Stimulated activated CD8-positive, alpha-beta memory T cell treated with anti-CD3 and anti-CD28 coated beads, Interleukin-15, amount 100 ng/mL, for 4 hours (primary cell): Measurements from ENCODE around the gene PDGFA.

Experiments
- DNase-seq, 2 donors: peaks; one replicate each; pipeline ENCODE4 v3.0.0-alpha.2; 2020; ENCODE audit warnings: low read depth in 2 of 2

PDGFA gene

DNA sequence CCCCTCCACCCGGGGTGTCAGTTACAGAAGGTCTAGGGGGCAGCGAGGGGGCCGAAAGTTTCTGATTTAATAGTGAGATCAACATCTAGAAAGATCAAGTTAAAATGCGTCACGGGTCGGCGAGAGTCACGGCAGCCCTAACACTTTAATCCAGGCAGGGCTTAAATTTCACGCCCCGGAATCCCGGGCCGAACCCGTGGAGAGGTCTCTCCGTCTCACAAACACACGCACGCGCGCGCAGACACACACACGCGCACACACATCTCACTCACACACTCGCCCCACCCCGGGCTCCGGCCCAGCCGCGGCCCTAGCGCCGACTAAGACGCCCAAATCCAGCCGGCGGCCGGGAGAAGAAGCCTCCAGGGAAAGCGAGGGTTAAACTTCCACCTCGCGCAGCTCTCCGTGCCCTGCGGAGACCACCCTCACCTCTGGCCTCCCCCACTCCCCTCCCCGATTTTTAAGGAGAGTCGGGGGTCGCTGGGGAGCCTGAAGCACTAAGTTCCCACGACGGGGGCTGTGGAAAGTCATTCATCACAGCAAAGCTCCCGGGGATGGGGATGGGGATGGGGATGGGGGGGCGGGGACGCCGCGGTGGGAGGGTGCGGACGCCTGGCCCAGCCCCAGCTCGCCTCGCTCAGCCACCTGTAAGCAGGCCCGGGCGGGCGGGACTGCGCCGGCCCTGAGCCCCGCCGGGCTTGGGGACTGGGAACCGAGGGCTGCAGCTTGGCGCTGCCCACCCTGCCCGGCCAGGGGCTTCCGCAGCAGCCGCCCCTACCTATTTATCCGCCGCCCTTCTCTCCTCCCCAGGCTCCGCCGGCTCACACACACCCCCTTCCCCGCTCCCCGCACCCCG is 1.6 kb downstream of the PDGFA start:
- DNase-seq: no peak

- no peak for DNase-seq
These were observed 2.8 kb downstream of the PDGFA start for GRCh38 chr7:516606-517456.

- no peak for DNase-seq
These were observed 3.4 kb downstream of the PDGFA start for GRCh38 chr7:516216-516605.

GRCh38 chr7:515628-516027 is 4.0 kb downstream of the PDGFA start:
- no peak for DNase-seq

DNA sequence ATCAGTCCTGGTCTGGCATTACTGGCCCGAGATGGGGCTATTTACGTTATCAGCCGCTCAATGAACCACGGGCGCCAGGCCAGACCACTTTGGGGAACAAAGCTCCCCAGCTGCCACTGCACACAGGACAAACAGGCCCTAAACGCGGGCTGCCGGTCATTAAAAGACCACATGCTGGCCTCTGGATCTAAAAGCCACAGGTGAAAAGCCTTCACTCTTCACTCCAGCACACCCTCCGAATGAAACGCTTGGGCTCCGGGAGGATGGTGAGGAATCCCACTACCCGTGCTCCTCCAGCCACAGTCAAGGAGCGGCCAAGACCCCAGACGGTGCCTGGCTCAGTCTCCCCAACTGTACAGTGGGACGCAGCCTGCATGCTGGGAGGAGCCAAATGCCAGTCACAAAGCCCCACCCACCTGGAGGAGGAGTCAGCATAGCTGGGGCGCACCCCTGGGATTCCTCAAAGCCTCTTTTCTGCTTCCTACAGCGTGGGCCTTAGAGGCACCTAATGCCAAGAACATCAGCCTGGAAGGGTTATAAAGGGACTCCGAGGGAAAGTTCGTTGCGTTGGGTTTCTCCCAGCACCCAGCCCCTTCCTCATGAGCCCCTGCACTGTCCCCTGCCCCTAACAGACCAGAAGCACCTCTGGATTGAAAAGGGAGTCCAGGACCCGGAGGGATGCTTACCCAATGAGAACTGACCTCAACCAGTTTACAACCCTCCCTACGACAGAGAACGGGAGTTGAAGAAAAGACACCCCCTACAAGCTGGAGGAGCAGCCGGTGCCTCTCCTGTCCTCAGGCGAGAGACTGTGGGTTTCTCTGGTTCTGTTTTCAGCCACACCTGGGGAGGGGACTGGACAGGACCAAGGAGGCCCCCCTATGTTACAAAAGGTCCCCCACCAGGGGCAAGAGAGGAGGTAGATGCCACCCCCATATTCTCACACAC is 4.7 kb downstream of the PDGFA start:
- no peak for DNase-seq

GRCh38 chr7:514242-514641 is 5.4 kb downstream of the PDGFA start:
- no peak for DNase-seq

DNA sequence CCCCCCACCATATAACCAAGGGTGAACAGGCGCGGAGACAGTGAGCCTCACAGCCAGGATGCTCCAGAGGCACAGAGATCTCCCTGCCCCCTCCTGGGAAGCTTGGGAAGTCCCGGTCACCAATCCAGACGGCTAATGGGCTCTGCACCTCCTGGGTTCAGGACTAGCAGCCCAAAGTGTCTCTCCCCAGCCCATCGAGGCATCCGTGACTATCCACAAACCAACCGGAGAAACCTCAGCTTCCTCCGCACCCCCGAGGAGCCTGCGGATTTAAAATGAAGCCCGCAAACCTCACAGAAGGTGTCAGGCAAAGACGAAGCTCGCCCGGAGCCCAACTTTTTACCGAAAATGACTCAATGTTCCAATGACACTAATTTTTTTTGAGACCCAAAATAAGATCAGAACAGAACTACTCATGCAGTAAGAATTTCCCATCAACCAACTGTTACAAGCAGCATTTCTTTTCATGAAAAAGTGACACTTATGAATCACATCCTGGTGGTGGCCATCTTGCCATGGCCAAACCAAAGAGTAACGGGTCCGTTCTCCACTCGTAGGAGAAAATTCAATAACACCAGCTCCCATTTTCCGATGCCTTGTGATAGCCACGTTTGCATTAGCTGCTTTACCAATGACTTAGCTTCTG is 6.0 kb downstream of the PDGFA start:
- DNase-seq: no peak

- no peak for DNase-seq
These were observed 6.9 kb downstream of the PDGFA start for GRCh38 chr7:512541-513311.

DNA sequence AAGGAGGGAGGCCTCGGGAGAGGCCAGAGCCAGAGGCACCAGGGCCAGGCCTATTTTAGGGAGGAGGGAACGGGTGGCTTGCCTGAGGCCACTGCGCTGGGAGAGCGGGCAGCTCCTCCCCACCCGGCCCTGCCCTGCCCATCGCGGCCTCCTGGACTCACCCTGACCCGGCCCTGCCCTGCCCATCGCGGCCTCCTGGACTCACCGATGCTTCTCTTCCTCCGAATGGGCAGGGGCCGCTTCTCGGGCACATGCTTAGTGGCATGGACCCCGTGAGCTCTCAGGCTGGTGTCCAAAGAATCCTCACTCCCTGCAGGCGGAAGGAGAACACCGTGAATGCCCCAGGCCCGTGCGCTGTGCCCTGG is 7.5 kb downstream of the PDGFA start:
- no peak for DNase-seq

- DNase-seq: no peak
These were observed 8.0 kb downstream of the PDGFA start for GRCh38 chr7:511476-512145.

GRCh38 chr7:510782-511281 is 8.8 kb downstream of the PDGFA start:
- DNase-seq: no peak

GRCh38 chr7:510131-510481 is 9.5 kb downstream of the PDGFA start:
- no peak for DNase-seq

- DNase-seq: no peak
These were observed 10.1 kb downstream of the PDGFA start for GRCh38 chr7:509426-510130.

- no peak for DNase-seq
These were observed 11.0 kb downstream of the PDGFA start for GRCh38 chr7:508461-509170.

GRCh38 chr7:507623-508300 is 11.9 kb downstream of the PDGFA start:
- DNase-seq: no peak

DNA sequence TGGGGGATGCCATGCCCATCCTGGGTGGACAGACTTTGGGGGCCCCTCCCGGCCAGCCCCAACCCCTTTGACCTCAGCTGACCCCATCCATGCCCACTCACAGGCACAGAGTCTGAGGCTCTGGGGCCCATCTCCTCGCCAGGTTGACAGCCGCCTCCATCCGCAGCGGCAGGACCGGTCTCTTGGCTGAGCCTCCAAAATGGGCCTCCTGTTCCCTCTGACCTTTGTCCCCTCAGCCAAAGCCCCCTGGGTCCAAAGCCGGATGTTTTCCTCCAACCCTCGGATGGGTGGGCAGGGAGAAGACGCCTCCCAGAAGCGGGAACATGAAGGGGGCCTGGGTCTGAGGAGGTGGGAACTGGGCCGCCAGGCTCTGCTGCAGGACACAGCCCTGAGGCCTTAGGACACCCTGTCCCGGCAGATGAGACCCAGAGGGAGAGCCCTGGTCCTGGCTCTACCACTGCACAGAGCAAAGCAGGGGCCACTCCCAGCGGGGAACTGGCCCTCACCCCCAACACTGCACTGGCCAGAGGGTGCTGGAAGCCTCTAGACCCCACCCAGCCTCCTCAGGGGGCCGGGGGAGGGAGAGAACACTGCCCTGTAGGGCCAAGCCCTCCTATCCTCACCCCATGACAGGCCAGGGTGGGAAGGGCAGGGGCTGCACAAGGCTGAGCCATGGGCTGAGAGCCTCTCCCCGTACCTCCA is 12.6 kb downstream of the PDGFA start:
- DNase-seq: no peak

- DNase-seq: no peak
These were observed 13.2 kb downstream of the PDGFA start for GRCh38 chr7:506391-506831.
